AG09309 (cell line): Measurements from ENCODE around the gene YWHAH.

Experiments used
- DNase-seq: peaks from one replicate; pipeline ENCODE4 v3.0.0-alpha.2; 2010; ENCODE audit warnings: low read depth
- H3K4me3 ChIP-seq: 2 replicates; pipeline ENCODE4 v1.5.1; 2011; ENCODE audit warnings: mild to moderate bottlenecking, low read depth, low read length, moderate library complexity; ENCODE audit not compliant: control insufficient read depth
- TF ChIP-seq, protein P1 (sequence below): IDR thresholded peaks from 2 replicates; pipeline ENCODE4 v1.5.1; 2011; ENCODE audit warnings: mild to moderate bottlenecking, low read depth, low read length, inconsistent platforms; ENCODE audit not compliant: insufficient read depth, control insufficient read depth; ENCODE audit errors: missing control alignments

Gene YWHAH

DNA sequence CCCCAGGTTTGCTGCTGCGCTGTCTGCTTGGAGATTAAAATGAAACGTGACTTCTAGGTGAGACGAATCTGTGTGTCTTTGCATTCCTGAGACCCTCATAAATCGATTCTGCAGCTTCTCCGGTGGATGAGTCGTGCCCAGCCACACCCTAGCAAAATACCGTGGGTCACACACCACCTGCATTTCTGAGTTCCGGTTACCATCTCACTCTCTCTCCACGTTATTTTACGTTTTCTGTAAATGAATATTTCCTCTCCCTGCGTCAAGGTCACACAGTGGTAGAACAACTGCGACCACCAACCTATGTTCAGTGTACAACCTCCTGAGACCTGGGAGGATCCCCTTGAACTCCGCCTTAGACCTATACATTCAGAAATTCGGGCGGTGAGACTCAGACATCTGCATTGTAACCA is 1.1 kb downstream of the YWHAH start:
- no peak for DNase-seq

DNA sequence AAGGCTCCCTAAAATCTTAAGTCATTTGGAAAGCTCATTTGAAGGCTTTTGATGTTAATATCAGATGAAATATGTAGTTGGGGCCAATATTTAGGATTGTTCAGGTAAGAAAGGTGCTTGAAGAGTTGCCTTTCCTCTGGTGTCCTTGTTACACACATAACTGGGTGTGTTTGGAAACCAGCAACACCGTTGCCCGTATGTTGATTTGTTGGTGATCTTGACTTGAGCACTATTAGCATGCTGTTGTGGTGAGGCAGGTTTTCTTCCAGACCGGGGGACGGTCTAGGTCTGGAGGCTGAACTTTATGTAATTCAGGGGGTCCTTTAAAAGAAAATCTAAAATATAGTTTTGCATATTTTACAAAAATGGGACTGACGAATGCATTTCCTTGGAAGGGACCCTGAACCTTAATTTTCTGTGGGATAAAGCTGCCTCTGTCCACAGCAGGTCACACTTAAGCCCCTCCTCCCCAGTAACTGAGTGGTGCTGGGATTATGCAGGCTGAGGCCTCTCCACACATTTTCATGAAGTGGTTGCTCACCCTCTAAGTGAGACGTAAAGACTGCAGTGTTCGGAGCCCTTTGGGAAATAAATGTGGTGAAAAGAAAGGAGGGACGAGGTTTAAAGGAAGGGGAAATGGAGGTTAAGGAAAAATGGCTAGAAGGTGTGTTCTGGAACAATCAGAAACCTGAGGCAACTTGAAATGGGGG is 1.8 kb downstream of the YWHAH start:
- TF ChIP-seq, protein P1, sequence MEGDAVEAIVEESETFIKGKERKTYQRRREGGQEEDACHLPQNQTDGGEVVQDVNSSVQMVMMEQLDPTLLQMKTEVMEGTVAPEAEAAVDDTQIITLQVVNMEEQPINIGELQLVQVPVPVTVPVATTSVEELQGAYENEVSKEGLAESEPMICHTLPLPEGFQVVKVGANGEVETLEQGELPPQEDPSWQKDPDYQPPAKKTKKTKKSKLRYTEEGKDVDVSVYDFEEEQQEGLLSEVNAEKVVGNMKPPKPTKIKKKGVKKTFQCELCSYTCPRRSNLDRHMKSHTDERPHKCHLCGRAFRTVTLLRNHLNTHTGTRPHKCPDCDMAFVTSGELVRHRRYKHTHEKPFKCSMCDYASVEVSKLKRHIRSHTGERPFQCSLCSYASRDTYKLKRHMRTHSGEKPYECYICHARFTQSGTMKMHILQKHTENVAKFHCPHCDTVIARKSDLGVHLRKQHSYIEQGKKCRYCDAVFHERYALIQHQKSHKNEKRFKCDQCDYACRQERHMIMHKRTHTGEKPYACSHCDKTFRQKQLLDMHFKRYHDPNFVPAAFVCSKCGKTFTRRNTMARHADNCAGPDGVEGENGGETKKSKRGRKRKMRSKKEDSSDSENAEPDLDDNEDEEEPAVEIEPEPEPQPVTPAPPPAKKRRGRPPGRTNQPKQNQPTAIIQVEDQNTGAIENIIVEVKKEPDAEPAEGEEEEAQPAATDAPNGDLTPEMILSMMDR: no peak

More for the DNA sequence above, 1.1 kb downstream of the YWHAH start:
- H3K4me3 ChIP-seq: peak overlapping the region; percentile 98
- TF ChIP-seq, protein P1: no peak

DNA sequence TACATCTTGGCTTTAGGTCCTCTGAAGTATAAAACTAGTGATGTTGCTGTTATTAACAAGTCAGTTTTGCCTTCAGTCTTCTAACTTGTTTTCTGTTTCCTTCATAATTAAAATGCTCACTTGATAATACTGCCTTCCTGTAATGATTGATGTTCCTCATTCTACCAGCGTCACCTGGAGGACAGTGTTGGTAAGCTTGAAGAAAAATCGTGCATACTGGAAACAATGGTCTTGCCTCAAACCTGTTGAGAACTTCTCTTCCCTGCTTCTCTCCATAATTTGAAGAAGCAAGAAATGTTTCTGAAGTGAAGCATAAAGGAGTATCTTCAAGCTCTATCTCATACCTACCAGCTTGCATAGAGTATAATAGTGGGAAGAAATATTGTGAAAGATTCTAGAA is 3.0 kb downstream of the YWHAH start:
- no peak for DNase-seq
- TF ChIP-seq, protein P1: peak; percentile 41
- H3K4me3 ChIP-seq: no peak overlapping the region

More for the DNA sequence above, 1.8 kb downstream of the YWHAH start:
- DNase-seq: no peak
- peak overlapping the region; percentile 98 for H3K4me3 ChIP-seq

DNA sequence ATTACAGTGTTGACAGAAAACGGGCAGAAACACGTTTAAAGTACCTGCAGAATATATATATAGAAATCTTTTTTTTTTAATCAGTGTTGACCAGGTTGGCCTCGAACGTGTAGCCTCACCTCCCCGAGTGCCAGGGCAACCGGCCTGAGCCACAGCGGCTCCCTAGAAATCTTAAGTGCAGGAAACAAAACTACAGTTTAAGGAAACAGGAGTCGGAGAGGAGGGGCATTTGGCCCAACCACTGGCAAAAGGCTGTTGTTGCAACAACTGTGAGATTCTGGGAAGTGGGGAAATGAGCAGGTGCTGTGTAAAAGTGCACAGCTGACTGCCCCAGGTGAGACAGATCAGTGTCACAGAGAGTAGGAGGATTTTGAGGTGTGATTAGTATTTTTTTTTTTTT is 3.7 kb downstream of the YWHAH start:
- H3K4me3 ChIP-seq: no peak overlapping the region
- DNase-seq: no peak
- TF ChIP-seq, protein P1: no peak

DNA sequence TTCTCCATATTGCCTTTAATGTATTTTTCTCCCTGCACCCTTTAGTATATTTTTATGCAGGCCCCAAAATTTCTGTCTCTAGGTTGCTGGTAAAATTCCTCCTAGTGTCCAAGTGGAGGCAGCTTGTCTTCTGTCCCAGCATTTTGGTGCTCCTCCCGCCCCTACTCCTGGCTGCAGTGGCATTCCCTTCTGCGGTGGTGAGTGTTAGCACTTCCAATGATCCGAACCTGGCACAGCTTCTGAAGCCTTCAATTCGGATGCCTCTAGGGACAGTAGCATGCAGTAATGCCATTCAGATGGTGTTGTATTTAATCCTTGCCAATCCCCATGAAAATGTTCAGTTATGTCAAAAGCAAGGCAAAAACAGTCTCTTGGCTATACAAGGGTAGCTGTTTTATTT is 5.9 kb downstream of the YWHAH start:
- TF ChIP-seq, protein P1: no peak
- no peak overlapping the region for H3K4me3 ChIP-seq
- no peak for DNase-seq

DNA sequence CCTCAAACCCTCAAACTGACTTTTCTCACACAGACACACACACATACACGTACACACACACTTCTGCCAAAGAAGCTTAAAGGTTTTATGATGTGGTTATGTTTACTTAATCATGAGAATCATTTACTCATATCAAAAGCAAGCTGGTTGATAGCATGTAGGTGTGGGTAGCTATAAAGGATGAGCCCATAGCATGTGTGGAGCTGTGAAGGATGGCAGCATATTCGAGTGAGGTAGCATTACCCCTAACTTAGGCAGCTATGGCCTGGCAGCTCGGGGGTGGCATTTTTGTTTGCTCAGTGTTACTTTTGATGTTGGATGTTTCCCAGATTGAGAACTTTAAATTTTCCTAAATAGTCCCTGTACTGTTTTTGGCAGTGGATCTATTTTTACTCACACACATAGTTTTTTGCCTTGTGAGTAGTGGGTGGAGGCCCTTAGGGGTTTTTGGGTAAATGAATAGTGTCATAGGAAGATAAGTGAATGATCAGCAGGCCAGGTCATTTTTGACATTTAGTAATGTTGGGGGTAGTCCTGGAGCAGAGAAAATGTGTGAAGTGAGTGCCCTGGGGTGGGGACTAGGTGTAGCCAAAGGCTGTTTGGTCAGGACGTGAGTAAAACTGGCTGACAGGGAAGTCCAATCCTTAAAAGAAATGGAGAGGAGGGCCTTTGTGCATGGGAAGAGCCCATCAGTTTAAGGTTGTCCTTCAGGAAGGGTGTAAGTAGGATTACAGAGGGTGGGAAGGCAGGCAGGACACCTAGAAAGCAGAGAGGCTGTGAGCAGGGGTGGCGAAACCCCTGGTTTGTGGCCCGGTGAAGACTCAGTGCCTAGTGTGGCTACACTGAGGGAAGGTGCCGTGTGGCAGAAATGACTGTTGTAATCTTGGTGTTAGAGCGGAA is 7.1 kb downstream of the YWHAH start:
- DNase-seq: no peak
- TF ChIP-seq, protein P1: no peak
- no peak overlapping the region for H3K4me3 ChIP-seq
